Peyer's patch (tissue), 4 donors: ENCODE measurements around the gene ERMP1.

Experiments used
- CTCF ChIP-seq, 6 experiments: fragments of 450-650 bp in 4 of 6; fragments of 200-600 bp in 2 of 6; sonication (generic) in 1 of 6; IDR thresholded peaks; one replicate each; pipeline ENCODE4 v1.5.1; 2017 to 2019; ENCODE audit warnings: antibody characterized with exemption in 6 of 6, mild to moderate bottlenecking in 3 of 6, moderate library complexity in 1 of 6
- POLR2A ChIP-seq, 2 donors: fragments of 450-650 bp; IDR thresholded peaks; one replicate each; pipeline ENCODE4 v1.5.1; 2017; ENCODE audit warnings: antibody characterized with exemption in 2 of 2, mild to moderate bottlenecking in 2 of 2, moderate library complexity in 2 of 2

- TF ChIP-seq CTCF (IDR thresholded peaks at IDR 0.05) (no peak), POLR2A (IDR thresholded peaks at IDR 0.05) (no peak)
These were observed 6.9 kb downstream of the ERMP1 start for GRCh38 chr9:5825895-5826622.
